Activated gamma-delta T cell (primary cell): ENCODE data around the gene KRT3.
"Not testable (repeated sequence)": the region's sequence is repeated elsewhere in the genome, so short reads cannot be mapped to it uniquely, and the experiment has no call there.

Experiments used
- DNase-seq: peaks from one replicate; lab custom pipeline; 2025; lab: John Stamatoyannopoulos, UW

Gene KRT3

DNA sequence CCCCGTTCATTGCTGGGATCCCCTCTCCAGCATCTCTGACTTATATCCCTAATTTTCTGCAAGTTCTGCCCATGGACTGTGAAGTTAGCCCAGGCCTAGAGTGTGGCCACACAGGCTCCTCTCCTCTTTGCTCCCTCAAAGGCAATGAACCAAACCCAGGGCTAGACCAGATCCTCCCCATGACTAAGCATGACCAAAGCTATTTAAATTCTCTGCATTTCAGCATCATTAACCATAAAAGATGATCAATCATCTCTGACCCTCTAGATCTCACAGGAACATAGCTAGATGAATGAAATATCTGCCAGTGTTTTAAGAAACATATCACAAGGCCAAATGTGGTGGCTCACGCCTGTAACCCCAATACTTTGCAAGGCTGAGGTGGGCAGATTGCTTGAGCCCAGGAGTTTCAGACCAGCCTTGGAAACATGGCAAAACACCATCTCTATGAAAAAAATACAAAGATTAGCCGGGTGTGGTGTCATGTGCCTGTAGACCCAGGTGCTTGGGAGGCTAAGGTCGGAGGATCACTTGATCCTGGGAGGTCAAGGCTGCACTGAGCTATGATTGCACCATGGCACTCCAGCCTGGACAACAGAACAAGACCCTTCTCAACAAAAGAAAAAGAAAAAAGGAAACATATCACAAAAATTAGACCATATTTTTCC, 2.2 kb upstream of the KRT3 start:
- no peak for DNase-seq

DNA sequence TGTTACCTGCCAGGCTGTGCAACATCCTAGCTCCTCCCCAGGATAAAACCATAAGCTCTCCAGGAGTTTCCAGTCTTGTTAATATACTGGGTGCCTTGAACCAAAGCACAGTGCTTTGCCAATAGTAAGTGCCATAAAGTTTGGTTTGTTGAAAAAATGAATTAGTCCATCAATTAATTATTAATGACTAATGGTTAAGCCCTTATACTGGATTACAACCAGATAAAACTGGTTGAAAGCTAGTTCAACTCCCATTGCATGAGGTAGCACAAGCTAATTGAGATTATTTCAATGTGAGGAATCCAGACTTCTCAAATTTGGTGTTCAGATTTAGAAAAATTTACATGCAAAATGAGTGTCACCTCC, 1.6 kb upstream of the KRT3 start:
- DNase-seq = no peak

DNA sequence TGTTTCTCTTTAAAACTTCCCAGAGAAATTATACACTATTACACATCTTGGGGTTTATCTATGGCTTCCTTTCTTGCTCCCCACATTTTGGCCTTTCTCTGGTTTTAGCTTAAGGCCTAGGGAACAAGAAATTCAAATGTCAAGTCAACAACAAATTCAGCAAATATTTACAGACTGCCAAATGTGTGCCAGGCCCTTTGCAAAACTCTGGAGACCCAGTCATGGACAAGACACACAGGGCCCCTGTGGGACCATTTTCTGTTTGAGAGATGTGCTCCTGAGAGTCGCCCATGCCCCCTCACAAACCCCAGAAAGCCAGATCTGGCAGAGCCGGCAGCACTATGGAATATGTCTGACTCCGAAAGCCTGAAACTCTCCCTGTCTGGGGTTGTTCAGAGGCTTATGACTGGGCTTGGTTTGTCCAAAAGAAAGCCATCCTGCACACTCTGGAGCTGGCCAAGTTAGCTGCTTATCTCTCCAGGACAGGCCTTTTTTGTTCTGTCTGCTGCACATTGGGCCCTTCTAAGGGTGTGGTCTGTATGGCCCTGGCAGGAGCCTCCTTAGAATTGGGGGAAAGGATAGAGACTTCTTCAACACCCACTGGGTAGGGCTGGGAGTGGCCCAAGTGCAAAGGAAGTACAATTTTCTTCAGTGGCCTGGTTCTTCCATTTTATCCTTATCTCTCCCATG, 1.1 kb upstream of the KRT3 start:
- DNase-seq = no peak

DNA sequence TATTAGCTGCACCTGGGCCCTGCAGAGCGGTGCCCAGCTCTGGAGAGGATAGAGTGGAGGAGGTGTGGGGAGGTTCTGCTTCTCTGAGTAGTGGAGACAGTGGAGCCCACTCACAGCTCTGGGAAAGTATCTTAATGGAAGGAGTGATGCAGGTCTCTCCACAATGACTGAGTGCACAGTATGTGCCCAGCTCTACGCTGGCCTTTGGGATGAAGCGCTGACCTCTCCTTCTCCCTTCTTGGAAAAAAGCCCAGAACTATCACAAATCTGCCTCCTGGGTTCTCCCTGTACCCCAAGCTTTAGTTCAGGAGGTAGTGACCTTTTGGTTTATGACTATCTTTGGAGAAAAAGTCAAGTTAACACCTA, 495 bp upstream of the KRT3 start:
- no peak for DNase-seq

DNA sequence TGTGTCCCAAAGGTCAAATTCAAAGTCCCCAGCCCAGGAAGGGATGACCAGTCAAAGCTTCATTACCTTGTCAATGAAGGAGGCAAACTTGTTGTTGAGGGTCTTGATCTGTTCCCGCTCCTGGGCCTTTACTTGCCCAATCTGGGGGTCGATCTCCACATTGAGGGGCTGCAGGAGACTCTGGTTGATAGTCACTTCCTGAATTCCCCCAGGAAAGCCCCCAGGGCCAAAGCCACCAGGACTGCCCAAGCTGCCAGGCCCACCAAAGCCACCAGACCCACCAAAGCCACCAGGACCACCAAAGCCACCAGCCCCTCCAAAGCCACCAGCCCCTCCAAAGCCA, 614 bp downstream of the KRT3 start:
- DNase-seq = not testable (repeated sequence)

DNA sequence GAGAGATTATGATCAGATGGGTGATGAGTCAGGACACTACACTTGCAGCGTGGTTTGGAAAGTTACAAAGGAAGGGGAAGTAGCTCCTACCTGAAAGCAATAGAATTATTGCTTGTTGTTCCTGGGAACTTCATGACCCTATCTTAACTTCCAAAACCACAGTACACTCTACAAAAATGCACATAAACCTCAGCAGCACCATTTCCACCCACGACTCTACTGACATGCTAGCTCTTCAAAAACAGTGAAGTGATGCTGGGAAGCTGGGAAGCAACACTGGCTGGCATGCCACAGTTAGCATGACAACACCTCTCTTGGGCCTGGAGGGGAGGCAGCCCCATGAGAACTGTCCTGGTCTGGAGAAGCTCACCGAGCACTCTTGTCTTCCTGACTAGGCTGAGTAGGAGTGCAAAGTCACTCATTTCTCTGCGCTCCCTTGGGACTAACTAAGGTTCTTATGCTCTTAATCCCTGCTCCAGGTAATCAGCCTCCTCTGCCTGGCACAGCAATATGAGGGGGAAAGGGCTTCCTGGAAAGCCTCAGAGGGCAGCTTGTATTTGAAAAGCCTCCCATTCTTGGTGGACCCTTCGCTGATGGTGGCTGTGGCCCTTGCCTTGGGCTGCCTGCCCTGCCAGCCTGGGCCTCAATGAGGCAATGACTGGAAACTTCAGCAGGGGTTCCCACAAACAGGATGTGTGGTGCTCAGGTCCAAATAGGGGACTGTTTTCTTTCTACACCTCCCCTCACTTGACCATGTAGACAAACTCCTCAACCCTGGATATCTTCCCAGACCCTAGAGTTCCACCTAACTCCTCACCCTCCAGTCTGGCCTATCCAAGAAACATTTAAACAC, 1.2 kb downstream of the KRT3 start:
- DNase-seq = no peak

DNA sequence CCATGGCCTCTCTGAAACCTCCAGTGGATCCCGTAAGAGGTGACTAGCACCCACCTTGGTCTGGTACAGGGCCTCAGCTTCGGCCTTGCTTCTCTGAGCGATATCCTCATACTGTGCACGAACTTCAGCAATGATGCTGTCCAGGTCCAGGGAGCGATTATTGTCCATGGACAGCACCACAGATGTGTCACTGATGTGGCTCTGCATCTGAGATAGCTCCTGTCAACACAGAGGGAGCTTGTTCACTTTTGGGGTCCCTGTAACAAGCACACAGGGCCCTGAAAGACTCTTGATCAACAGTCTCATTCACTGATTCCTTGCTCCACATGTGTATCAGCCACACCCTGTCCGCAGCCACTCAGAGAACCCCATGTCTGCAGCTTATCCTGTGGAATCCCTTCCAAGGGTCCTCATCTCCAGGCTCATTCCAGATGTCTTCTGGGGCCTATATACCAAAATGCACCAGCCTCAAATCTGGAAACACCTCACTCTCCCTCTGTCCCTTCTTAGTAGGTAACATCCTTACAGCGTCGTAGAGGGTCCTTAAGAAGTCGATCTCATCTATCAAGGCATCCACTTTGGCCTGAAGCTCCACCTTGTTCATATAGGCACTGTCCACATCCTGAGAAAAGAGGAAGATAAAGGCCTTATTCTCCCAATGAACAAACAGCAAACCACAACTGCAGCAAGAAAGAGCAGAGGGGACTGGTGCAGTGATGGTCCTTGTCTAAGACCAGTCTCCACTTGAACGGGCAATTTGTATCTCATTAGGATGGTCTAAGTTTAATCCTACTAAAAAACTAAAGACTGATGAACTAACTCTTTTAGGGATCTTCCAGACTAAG, 3.5 kb downstream of the KRT3 start:
- DNase-seq = no peak

DNA sequence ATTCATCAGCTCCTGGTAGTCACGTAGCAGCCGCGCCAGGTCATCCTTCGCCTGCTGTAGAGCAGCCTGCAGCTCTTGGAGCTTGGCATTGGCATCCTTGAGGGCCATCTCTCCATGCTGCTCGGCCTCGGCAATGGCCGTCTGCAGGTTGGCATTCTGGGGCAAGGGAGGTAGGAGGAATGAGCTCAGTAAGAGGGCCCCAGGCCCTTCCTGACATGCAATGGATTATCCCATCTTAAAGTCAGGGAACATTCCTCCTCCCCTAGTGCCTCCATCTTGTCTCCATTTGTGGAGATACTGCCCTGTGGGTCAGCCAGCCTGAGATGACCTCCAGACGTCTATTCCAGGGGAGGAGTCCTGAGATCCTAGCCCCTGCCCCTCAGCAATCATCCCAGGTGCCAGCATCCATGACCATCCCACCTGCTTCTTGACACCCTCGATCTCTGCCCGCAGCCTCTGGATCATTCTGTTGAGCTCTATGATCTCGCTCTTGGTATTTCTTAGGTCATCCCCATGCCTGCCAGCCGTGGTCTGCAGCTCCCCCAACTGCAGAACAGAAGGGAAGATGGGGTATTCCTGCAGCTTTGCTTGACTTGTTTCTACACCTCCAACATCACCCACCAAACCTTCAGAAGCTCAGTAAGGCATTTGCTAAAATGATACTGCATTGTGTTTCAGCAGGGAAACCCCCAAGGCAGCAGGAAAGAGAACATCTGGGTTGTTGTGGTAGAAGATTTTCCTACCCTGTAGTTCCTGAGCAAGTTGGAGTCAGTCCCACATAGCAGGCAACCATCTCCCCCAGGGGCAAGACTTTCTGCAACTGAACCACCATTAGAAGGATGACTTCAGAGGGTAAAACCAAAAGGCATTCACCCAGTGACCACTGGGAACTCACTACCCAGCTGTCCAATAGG, 4.4 kb downstream of the KRT3 start:
- no peak for DNase-seq

DNA sequence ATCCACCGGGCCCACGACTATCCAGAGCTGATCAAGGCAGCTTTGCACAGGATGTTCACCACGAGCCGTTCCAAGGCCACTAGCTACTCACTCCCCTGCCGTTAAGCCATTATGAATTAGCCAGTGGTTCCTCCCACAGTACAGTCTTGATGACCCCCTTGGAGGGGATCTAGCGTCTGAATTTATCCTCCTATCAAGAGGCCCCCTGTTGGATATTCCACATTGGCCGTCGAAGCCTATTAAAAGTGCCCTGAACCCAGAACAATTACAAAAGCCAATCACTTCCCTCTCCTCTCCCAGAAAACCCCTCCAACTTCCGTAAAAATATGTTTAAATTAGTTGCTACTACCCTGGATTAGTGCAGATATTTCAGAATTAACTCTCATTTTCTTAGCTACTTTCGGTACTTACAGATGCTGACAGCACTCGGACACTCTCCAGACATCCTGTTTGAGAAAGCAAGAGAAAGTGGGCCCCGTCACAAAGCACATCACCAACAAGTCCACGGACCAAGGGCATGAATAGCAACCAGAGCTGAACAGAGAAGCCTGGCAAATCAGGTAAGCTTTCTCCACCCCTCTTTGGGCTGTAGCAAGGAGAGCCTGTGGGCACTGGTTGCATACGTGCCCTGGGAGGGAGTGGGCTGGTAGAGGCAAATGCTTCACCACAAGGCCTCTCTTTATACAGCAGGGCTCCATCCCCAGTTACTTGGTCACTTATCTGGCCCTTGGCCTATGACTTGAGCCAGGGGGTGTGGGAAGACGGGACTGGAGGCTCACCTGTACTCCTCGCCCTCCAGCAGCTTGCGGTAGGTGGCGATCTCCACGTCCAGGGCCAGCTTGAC, 5.3 kb downstream of the KRT3 start:
- no peak for DNase-seq

DNA sequence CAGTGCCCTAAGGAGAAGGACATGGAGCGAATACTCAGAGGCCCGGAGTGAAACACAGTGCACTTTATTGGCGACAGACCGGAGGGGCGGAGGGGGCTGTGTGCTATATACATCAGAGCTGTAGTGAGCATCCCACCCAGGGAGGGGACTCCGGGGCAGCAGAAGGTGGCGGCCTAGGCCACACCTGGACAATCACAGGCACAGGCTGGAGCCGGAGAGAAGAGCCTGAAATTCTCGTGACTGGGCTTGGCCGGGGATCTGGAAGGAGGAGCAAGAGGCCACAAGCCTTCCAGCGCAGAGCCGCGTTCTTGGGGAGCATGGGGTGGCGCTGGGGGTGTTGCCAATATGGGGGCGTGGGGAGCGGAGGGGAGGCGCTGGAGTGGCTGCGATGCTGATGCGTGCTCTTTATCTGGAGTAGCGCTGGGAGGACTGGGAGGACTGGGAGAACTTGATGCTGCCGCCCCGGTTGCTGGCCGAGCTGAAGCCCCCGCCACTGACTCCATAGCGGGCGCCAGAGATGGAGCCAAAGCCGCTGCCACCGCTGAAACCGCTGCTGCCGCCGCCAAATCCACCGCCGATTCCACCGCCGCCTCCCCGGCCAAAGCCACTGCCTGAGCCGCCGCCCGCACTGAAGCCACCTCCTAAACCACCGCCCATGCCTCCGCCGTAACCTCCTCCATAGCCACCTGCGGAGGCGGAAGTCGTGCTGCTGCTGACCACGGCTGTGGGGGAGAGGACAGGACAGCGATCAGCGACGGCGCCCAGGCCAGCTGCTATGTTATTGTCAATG, 6.1 kb downstream of the KRT3 start:
- no peak for DNase-seq

DNA sequence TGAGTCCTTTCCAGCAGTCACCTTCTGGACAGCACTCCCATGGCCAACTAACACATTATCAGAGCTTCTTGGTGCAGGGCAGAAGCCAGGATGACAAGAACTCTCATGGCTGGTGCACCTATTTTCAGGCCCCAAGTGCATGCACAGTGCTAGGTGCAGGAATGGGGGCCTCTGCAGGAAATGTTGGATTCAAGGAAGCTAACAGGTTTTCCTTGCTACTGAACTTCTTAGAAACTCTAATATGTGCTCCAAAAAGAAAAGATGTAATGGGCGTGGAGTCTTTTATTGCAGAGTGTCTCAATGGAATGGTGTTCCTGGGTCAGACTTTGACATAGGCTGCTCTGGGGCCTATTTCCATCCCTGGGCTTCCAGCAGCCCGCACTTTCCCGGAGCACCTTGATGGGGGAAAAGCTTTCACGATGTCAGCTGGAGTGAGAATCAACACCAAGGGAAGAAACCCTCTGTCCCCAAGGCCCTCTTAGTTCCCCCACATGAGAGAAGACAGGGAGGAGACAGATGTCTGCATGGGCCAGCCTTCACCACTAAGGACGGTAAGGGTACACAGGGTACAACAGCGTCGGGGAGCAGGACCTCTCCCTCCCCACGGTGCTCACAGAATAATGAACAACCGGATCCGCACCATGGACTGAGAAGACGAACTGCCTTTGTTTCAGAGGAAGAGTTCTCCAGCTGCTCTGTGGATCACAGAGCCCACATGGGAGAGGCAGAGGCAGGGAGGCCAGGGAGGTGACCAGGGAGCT, 6.9 kb downstream of the KRT3 start:
- DNase-seq = no peak

DNA sequence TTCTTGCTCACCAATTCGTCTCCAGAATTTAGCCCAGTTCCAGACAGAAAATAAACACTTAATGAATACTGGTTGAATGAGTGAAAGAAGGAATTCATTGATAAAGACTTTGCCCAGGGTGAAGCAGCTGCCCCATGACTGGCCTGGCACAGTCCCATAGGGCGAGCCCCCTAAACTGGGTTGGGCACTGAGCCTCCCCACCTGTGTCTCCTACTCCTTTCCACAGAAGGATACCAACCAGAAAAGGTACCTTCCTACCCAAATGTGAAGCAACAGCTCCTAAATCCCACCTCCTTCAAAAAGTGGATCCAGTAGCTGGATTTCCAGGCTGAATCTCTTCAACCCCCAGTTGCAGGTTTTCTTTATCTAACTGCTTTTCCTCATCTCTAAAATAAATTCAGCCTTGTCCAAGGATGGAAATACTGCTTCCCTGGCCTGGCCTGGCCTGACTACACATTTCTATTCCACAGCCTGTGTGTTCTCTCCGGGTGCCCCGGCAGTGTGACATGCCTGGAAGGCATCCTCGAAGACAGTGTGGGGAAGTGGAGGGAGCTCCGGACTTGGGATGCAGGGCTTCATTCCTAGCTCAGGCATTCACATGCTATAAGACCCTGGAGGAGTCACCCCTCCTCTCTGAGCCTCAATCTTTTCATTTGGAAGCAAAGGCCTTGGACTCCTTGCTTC, 7.6 kb downstream of the KRT3 start:
- no peak for DNase-seq

DNA sequence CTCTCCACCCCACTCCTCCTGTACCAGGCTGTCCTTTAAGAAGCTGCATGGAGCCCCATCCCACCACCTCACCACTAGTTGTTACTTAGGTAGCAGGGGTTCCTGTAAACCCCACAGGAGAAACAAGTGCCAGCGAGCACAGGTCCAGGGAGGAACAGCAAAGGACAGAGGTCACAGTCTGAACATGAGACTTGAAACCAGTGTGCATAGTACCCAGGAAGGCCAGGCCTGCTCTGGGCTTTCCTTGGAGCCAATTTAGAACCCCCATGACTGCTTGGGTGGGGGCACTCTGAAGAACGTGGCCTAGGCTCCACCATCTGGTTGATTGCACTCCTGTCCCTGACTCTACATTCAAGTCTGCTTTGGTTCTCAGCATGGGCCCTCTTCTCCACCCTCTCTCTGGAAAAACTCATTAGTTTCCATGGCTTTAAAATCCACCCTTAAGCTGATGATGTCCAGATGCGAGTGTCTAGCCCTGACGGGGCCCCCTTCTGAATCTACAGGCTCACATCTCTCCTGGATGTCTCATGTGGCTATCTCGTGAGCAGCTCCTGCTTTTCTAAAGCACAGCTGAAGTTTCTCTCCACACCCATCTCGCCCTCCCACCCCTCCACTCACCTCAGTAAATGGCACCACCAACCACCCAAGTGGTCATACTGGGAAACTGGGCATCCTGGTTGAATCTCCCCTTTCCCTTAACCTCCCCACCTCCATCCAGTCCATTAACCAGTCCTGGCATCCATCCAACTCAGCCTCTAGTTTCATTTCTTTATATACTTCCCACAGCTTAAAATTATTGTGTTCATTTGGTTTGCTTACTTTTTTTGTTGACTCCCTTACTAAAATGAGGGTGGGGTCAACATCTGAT, 8.4 kb downstream of the KRT3 start:
- DNase-seq = no peak

DNA sequence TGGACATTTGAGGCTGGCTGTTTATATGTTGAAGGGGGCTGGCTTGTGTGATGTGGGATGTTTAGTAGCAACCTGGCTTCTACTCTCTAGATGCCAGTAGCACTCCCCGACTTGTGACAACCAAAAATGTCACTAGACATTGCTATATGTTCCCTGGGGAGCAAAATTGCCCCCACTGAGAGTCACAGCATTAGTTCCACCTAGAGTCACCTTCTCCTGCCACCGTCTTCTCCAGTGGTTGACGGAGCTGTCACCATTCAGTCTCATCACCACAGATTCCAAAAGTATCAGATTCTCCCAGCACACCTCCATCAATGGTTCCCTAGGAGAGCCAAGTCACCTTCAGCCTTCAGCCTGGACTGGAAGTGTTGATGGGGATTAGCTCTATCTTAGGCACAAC, 11.0 kb downstream of the KRT3 start:
- no peak for DNase-seq

DNA sequence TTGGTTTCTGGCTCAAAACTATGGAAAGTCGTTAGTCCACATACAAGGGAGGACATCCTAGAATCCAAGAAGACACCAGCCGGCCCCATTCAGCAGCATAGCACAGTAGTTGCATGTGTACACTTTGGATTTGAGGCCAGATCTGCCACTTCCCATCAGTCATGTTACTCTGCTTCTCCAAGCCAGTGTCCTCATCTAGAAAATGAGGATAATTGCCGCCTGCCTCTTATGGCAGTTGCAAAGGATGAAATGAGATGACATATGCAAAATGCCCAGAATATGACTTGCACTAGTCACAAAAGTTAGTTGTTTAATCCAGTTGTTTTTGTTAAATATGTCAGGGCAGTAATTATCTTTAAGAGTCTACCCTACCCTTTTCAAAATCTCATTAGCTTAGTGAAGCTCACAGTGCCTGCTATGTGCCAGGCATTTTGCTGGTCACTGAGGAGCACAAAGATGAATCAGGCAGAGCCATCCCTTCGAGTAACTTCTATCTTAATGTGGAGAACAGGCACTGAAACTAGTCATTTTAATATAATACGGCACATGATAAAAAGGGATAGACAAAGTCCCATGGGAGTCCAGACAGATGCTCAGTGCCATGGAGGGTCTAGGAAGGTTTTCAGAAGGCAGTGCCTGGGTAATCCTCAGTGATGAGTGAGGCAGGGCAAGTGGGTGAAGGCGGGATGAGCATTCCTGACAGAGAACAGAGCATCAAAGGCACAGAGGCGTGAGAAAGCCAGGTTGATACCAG, 12.2 kb downstream of the KRT3 start:
- no peak for DNase-seq

DNA sequence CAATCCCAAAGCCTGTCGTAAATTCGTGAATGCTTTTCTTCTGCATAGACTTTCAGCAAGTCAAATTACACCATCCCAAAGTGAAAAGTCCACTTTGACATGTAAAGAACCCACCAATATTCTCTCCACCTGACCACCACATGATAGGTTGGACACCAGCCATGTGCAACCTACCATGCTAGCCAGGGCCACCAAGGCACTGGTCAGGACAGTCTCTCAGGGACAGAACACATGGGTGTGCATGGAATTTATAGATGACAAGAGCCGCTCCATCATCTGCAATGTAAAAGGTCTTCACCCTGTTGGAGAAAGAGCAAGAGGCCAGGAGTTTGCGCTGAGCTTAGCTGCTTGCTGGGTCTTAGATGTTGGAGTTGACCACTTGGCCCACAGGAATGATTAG, 13.4 kb downstream of the KRT3 start:
- no peak for DNase-seq
